ENCODE data around the gene PDZRN3. TPM values are rescaled to one million over a fixed set of nuclear protein-coding genes. Genes with fewer than 3 reads are reported as not detected.

PDZRN3 gene
- total and polyA plus RNA-seq, 11 donors, result 30.2 to 163 (median 76.7) TPM

- Histone ChIP-seq H3K4me3 (no peak overlapping the region), H3K27ac (peak overlapping the region in 8 of 12 donors; percentile 6 to 78 (median 47)), H3K4me1 (peaks cover 0 to 63% (median 17%) of the 10 kb centered on the region in 12 donors), H3K36me3 (no peaks in the 10 kb centered on the region), H3K27me3 (no peaks in the 10 kb centered on the region), H3K9me3 (no peaks in the 10 kb centered on the region)
- TF ChIP-seq CTCF (IDR thresholded peaks at IDR 0.05), result no peak
- TF ChIP-seq POLR2A (IDR thresholded peaks at IDR 0.05), result no peak
- DNase-seq (no peak), ATAC-seq (peak in 1 of 4 donors; percentile 4)
- intact Hi-C loops (cut with DNase I), result no loop called here
- 69 to 84% (median 82%) methylated on average over 3 of the region's 3 CpGs for whole genome bisulfite sequencing, 4 donors
Measured at GRCh38 chr3:73548436-73548835, 76.3 kb downstream of the PDZRN3 start.

- Histone ChIP-seq H3K36me3 (no peaks in the 10 kb centered on the region), H3K9me3 (no peaks in the 10 kb centered on the region), H3K4me1 (peaks cover 0 to 69% (median 20%) of the 10 kb centered on the region in 12 donors), H3K27me3 (no peaks in the 10 kb centered on the region), H3K27ac (peak overlapping the region in 10 of 12 donors; percentile 6 to 78 (median 46)), H3K4me3 (no peak overlapping the region)
- TF ChIP-seq POLR2A (IDR thresholded peaks at IDR 0.05) (no peak), CTCF (IDR thresholded peaks at IDR 0.05) (no peak)
- no peak for DNase-seq
- ATAC-seq, result peak; percentile 26 to 60 (median 59)
- intact Hi-C loops (cut with DNase I), result no loop called here
- 51 to 61% (median 55%) methylated on average over 10 to 11 of the region's 11 CpGs for WGBS, 4 donors
Measured at GRCh38 chr3:73547427-73548248, 77.1 kb downstream of the PDZRN3 start.

- ATAC-seq, result peak in 1 of 4 donors; percentile 6
- Histone ChIP-seq H3K4me1 (peaks cover 0 to 69% (median 20%) of the 10 kb centered on the region in 12 donors), H3K27me3 (no peaks in the 10 kb centered on the region), H3K9me3 (no peaks in the 10 kb centered on the region), H3K27ac (peak overlapping the region in 9 of 12 donors; percentile 6 to 78 (median 47)), H3K36me3 (no peaks in the 10 kb centered on the region), H3K4me3 (no peak overlapping the region)
- 55 to 78% (median 64%) methylated on average over 3 of the region's 3 CpGs for whole genome bisulfite sequencing, 4 donors
- TF ChIP-seq CTCF (IDR thresholded peaks at IDR 0.05) (no peak), POLR2A (IDR thresholded peaks at IDR 0.05) (no peak)
- intact Hi-C loops (cut with DNase I), result no loop called here
- DNase-seq, result no peak
Measured at GRCh38 chr3:73546961-73547360, 77.8 kb downstream of the PDZRN3 start.

GRCh38 chr3:73543412-73543811 is 81.3 kb downstream of the PDZRN3 start:
- DNase-seq (no peak), ATAC-seq (no peak)
- Histone ChIP-seq H3K9me3 (no peaks in the 10 kb centered on the region), H3K27me3 (no peaks in the 10 kb centered on the region), H3K27ac (peak overlapping the region in 1 of 12 donors; percentile 65), H3K4me3 (no peak overlapping the region), H3K4me1 (peaks cover 0 to 68% (median 20%) of the 10 kb centered on the region in 12 donors), H3K36me3 (no peaks in the 10 kb centered on the region)
- TF ChIP-seq CTCF (IDR thresholded peaks at IDR 0.05), result no peak
- no peak for TF ChIP-seq POLR2A (IDR thresholded peaks at IDR 0.05)
- intact Hi-C loops (cut with DNase I), result no loop called here
- 56 to 65% (median 59%) methylated on average over 3 of the region's 3 CpGs for WGBS, 4 donors

Data from heart left ventricle (tissue), 16 donors.